Ureter (tissue), 1 donor: ENCODE data around the gene EHMT1. TPM values are rescaled to one million over a fixed set of nuclear protein-coding genes. Genes with fewer than 3 reads are reported as not detected.

Experiments used
- DNase-seq: peaks from one replicate; pipeline ENCODE4 v3.0.0-alpha.2; 2020; ENCODE audit warnings: low spot score
- total RNA-seq: library from RNA; stranded (reverse); gene quantifications from one replicate; pipeline ENCODE4 v1.2.4, GENCODE V29; 2023
- donor health status: DM: yes; HTN: yes; CAD: no.

The EHMT1 gene
- total RNA-seq, 1 donor from 2014 or later = 126 TPM

GRCh38 chr9:137827908-137828526 lies 209.2 kb downstream of the EHMT1 start:
- DNase-seq = no peak

GRCh38 chr9:137828527-137829259 lies 209.9 kb downstream of the EHMT1 start:
- DNase-seq = no peak

GRCh38 chr9:137829260-137829996 lies 210.6 kb downstream of the EHMT1 start:
- DNase-seq = no peak

GRCh38 chr9:137832191-137832700 lies 213.4 kb downstream of the EHMT1 start:
- DNase-seq = no peak

- no peak for DNase-seq
Measured at GRCh38 chr9:137832830-137833590, 214.2 kb downstream of the EHMT1 start.

GRCh38 chr9:137833721-137834613 lies 215.2 kb downstream of the EHMT1 start:
- DNase-seq = no peak

GRCh38 chr9:137834846-137835546 lies 216.2 kb downstream of the EHMT1 start:
- DNase-seq = no peak

GRCh38 chr9:137836151-137836830 lies 217.5 kb downstream of the EHMT1 start:
- DNase-seq = no peak

- DNase-seq = no peak
Measured at GRCh38 chr9:137836831-137837241, 218.0 kb downstream of the EHMT1 start.

- DNase-seq = no peak
Measured at GRCh38 chr9:137837345-137838278, 218.8 kb downstream of the EHMT1 start.

- DNase-seq = no peak
Measured at GRCh38 chr9:137838576-137838975, 219.8 kb downstream of the EHMT1 start.

- no peak for DNase-seq
Measured at GRCh38 chr9:137843355-137843754, 224.6 kb downstream of the EHMT1 start.

- no peak for DNase-seq
Measured at GRCh38 chr9:137851516-137852267, 232.9 kb downstream of the EHMT1 start.

GRCh38 chr9:137853392-137853995 lies 234.7 kb downstream of the EHMT1 start:
- no peak for DNase-seq

GRCh38 chr9:137860361-137860760 lies 241.6 kb downstream of the EHMT1 start:
- DNase-seq = no peak

GRCh38 chr9:137865581-137866145 lies 246.9 kb downstream of the EHMT1 start:
- DNase-seq = no peak
